Fibroblast of the aortic adventitia (primary cell): ENCODE data around the gene FBXL13. TPM values are rescaled to one million over a fixed set of nuclear protein-coding genes. Genes with fewer than 3 reads are reported as not detected.

ENCODE experiments used
- DNase-seq: peaks from one replicate; pipeline ENCODE4 v3.0.0-alpha.2; 2010; ENCODE audit warnings: low read depth
- H3K4me3 ChIP-seq: 2 replicates; pipeline ENCODE4 v1.5.1; 2011; ENCODE audit warnings: low read depth, mild to moderate bottlenecking, control low read depth, low read length, moderate library complexity
- CTCF ChIP-seq: IDR thresholded peaks from 2 replicates; pipeline ENCODE4 v1.5.1; 2011; ENCODE audit warnings: mild to moderate bottlenecking, low read length, control low read depth, inconsistent platforms; ENCODE audit not compliant: insufficient read depth
- total RNA-seq: library from RNA; depleted of rRNA; stranded (reverse); fragments of >200 nt; gene quantifications from 2 replicates; pipeline ENCODE4 v1.2.3, GENCODE V29; 2012; ENCODE audit warnings: low replicate concordance

FBXL13 gene
- total RNA-seq, 1 donor = 3.4 TPM

GRCh38 chr7:102836191-102836919 is 238.2 kb downstream of the FBXL13 start:
- peak; percentile 98 for DNase-seq
- TF ChIP-seq CTCF = no peak
- H3K4me3 ChIP-seq = no peak overlapping the region

DNA sequence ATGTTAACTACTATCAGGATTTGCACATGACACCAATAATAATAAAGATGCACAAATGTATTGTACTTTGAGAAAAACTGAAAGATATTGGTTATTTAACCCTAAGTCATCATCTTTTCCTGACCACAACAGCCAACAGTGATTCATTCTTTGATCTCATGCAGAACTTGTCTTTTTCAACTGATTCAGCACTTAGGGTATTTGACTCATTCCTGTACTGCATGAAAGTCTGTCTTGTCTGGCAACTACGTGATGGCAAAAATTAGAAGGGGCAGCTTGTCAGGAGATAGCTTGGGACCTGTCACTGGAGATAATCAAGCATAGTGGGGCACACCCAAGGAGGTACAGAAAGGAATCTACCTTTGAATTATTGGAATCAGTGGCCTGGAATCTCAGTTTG is 239.6 kb downstream of the FBXL13 start:
- no peak for TF ChIP-seq CTCF
- peak; percentile 78 for DNase-seq
- H3K4me3 ChIP-seq = no peak overlapping the region

DNA sequence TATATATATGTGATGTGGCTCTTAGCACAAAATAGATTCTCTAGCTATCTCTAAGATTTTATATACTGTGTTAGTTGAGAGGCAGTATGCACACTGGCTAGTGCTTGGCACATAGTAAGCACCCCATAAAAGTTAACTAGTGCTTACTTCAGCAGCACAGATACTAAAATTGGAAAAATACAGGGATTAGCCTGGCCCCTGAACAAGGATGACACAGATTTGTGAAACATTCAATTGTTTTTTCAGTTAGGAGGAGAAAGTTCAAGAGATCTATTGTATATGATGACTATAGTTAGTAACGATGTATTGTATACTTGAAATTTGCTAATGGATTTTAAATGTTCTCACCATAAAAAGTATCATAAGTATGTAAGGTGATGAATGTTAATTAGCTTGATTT is 240.1 kb downstream of the FBXL13 start:
- DNase-seq = no peak
- no peak for TF ChIP-seq CTCF
- H3K4me3 ChIP-seq = no peak overlapping the region

DNA sequence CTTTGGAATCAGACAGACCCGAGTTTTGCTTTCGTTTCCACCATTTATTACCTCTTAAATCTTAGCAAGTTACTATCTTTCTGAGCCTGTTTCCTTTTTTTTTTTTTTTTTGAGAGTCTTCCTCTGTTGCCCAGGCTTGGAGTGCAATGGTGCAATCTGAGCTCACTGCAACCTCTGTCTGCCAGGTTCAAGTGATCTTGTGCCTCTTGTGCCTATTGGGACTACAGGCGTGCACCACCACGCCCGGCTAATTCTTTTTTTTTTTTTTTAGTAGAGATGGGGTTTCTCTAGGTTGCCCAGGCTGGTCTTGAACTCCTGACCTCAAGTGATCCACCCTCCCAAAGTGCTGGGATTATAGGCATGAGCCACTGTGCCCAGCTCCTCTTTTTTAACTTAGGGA is 241.3 kb downstream of the FBXL13 start:
- TF ChIP-seq CTCF = no peak
- peak; percentile 32 for DNase-seq
- no peak overlapping the region for H3K4me3 ChIP-seq

DNA sequence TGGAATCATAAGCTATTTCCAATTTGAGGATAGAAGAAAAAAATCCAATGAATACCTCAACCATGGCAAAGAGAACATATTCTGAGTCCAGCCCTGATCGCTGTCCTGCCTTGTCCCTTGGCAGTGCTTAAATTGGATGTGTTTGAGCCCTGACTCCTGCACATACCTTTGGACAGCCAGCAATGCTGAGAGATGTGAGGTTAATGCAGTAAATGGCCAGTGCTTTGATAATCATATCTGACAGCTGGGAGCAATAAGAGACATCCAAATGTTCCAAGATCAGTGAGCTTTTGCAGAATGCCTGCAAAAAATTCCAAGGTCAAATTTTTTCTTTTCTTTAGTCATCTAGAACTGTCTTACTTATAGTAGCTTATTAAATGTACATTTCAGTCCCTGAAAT is 241.9 kb downstream of the FBXL13 start:
- DNase-seq = peak; percentile 45
- H3K4me3 ChIP-seq = no peak overlapping the region
- no peak for TF ChIP-seq CTCF

DNA sequence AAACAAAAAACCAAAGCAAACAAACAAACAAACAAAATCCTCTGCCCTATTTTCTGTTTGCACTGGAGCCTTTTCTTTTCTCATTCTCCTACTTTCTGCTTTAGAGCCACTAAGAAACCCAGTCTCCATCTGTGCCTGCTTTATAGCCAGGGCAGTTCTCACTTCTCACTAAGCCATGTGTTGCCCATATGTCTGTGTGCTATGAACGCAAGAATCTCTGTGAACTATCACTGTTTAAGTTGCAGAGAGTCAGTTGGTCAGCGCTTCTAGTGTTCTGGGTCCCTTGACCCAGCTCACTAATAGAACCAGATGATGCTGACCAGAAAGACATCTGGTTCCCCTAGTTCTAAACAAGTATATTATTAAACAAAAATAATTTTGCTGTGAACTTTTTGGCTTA is 244.4 kb downstream of the FBXL13 start:
- no peak overlapping the region for H3K4me3 ChIP-seq
- DNase-seq = no peak
- no peak for TF ChIP-seq CTCF

DNA sequence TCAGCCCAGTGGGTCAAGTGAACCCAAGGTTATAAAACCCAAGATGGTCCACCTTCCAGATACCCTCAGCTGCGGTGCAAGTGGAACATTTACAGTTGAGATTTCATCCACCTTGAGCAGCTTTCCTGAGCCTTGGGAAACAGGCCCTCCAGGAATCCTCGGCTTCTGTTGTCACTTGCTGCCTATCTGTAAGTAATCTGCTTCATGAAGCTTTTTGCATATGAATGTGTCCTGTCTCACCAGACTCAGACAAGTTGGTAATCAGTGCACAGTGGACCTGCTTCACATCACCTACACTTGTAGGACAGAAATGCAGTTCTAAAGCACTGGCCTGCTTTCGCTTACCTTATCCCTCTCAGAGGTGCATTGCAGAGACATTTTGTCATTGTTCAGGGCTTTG is 245.5 kb downstream of the FBXL13 start:
- TF ChIP-seq CTCF = no peak
- H3K4me3 ChIP-seq = no peak overlapping the region
- no peak for DNase-seq
